ENCODE measurements around the gene MRPL36. TPM values are rescaled to one million over a fixed set of nuclear protein-coding genes. Genes with fewer than 3 reads are reported as not detected.

Gene MRPL36
- total and polyA plus RNA-seq, 3 experiments from 2014 or later, result 80.1 to 97.3 (median 95.4) TPM

DNA sequence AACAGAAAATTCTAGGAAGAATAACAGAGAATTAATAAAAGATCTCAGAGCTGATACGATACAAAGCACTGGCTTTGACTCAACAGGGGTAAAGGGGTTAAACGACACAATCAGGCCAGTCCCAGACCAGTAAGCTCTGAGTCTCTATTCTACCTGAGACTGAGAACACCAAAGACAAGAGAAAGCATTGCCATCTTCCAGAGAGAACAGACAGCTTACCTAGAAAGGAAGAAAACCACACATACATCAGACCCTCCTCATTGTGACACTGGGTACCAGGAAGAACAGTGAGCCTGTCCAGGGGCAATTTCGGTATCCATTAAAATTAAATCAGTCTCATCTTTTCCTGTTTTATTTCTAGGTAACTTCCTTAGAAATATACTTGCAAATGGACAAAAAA is 41.1 kb downstream of the MRPL36 start:
- Histone ChIP-seq H3K36me3 (ENCODE audit: insufficient read depth, low read length) (no peaks in the 10 kb centered on the region), H3K27ac (ENCODE audit: low read depth, low read length) (no peak overlapping the region), H3K27me3 (ENCODE audit: insufficient read depth, low read length, poor library complexity, severe bottlenecking) (no peaks in the 10 kb centered on the region), H3K4me1 (ENCODE audit: insufficient read depth, low read length) (no peaks in the 10 kb centered on the region), H3K9me3 (ENCODE audit: low read length) (no peaks in the 10 kb centered on the region), H3K4me3 (ENCODE audit: low read length) (no peak overlapping the region)
- ChIA-PET POLR2A (no interaction called here), CTCF (no interaction called here)
- DNase-seq, result no peak
- Mint-ChIP-seq H3K4me3 (no peak overlapping the region), H3K27ac (no peak overlapping the region), H3K4me1 (no peaks in the 10 kb centered on the region), H3K36me3 (no peaks in the 10 kb centered on the region), H3K27me3 (peaks cover 13 to 22% of the 10 kb centered on the region in 2 donors), H3K9me3 (peaks cover 7 to 10% (median 8%) of the 10 kb centered on the region in 5 donors)

DNA sequence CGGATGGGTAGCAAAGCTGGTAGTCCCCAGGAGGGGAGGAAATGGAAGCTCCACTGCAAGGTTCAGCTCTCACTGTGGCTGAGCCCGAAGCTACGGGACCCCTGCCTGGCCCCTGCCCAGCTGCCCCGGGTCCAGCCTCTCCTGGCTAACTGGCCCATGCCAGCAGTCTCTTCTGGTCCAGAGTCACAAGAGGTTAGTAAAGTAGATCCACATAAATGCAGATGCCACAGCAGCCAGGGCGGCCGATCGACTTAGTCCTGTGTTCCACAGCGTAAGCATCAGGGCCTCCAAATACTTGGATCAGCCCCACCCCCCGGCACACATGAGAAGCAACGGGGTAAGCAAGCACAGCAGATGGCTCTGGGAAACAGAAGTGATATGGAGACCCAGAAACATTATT is 42.1 kb downstream of the MRPL36 start:
- Histone ChIP-seq H3K4me3 (ENCODE audit: low read length) (no peak overlapping the region), H3K36me3 (ENCODE audit: insufficient read depth, low read length) (no peaks in the 10 kb centered on the region), H3K27ac (ENCODE audit: low read depth, low read length) (no peak overlapping the region), H3K4me1 (ENCODE audit: insufficient read depth, low read length) (no peaks in the 10 kb centered on the region), H3K9me3 (ENCODE audit: low read length) (no peaks in the 10 kb centered on the region), H3K27me3 (ENCODE audit: insufficient read depth, low read length, poor library complexity, severe bottlenecking) (no peaks in the 10 kb centered on the region)
- ChIA-PET POLR2A (no interaction called here), CTCF (no interaction called here)
- H3K4me1 Mint-ChIP-seq, result no peaks in the 10 kb centered on the region
- peaks cover 7 to 10% (median 8%) of the 10 kb centered on the region in 5 donors for H3K9me3 Mint-ChIP-seq
- DNase-seq, result no peak
- H3K36me3 Mint-ChIP-seq, result no peaks in the 10 kb centered on the region
- peaks cover 10 to 16% of the 10 kb centered on the region in 2 donors for H3K27me3 Mint-ChIP-seq
- H3K27ac Mint-ChIP-seq, result no peak overlapping the region
- no peak overlapping the region for H3K4me3 Mint-ChIP-seq

DNA sequence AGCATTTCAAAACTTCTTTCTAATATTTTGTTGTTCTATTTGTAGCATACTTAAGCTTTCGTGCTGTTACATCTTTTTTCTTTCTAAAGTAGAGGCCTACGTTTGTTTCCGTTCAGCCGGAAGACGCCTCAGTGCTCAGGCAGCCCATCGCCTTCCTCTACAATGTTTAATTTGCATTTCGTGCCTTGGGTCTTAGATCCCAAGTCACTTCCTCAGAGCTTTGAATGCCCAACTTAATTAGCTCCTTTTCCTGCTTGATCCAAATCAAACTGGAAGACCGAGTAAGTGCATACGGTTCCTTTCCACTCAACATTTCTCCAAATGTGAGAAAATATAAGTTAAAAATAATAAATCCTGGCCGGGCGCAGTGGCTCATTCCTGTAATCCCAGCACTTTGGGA is 43.2 kb downstream of the MRPL36 start:
- Mint-ChIP-seq H3K27me3 (peaks cover 10 to 18% of the 10 kb centered on the region in 2 donors), H3K4me1 (no peaks in the 10 kb centered on the region), H3K36me3 (no peaks in the 10 kb centered on the region), H3K27ac (no peak overlapping the region), H3K4me3 (no peak overlapping the region), H3K9me3 (peaks cover 7 to 10% (median 8%) of the 10 kb centered on the region in 5 donors)
- Histone ChIP-seq H3K9me3 (ENCODE audit: low read length) (no peaks in the 10 kb centered on the region), H3K27me3 (ENCODE audit: insufficient read depth, low read length, poor library complexity, severe bottlenecking) (no peaks in the 10 kb centered on the region), H3K27ac (ENCODE audit: low read depth, low read length) (no peak overlapping the region), H3K4me1 (ENCODE audit: insufficient read depth, low read length) (no peaks in the 10 kb centered on the region), H3K36me3 (ENCODE audit: insufficient read depth, low read length) (no peaks in the 10 kb centered on the region), H3K4me3 (ENCODE audit: low read length) (no peak overlapping the region)
- no peak for DNase-seq
- ChIA-PET CTCF (no interaction called here), POLR2A (no interaction called here)

DNA sequence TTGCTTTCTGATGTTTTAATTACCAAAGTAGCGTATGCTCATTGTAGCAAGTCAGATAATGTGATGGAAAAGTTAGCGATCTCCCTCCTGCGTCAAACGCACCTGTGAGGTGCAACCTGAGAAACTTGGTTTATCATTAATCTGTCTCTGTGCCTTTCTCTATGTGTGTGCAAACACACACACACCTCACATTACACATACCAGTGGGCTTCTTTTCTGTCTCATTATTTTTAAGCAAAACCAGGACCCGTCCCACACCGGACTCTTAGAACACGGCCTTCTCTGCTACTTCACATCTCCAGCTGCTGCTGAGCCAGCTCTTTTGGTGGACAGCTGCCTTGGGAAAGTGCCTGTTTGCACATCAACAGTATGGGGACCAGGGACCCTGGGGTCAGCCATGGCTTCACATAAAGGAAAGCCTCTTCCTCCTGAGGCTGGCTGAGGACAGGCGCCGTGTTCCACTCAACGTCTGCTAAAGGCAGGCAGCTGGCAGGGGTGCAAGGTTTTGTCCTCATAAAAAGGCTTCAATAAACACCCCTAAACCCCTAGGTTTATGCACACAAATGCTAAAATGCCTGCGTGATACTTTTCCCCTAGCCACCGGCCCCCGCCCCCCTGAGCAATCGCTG is 44.2 kb downstream of the MRPL36 start:
- DNase-seq, result no peak
- Histone ChIP-seq H3K4me1 (ENCODE audit: insufficient read depth, low read length) (no peaks in the 10 kb centered on the region), H3K9me3 (ENCODE audit: low read length) (no peaks in the 10 kb centered on the region), H3K27me3 (ENCODE audit: insufficient read depth, low read length, poor library complexity, severe bottlenecking) (no peaks in the 10 kb centered on the region), H3K36me3 (ENCODE audit: insufficient read depth, low read length) (no peaks in the 10 kb centered on the region), H3K4me3 (ENCODE audit: low read length) (no peak overlapping the region), H3K27ac (ENCODE audit: low read depth, low read length) (no peak overlapping the region)
- peaks cover 7 to 10% (median 8%) of the 10 kb centered on the region in 5 donors for H3K9me3 Mint-ChIP-seq
- ChIA-PET CTCF (interaction anchor here (0.7 kb wide), 1 partner anchor 9 kb away, joined by 3 read pairs; no protein-coding TSS in a partner anchor), POLR2A (no interaction called here)
- H3K27ac Mint-ChIP-seq, result no peak overlapping the region
- no peaks in the 10 kb centered on the region for H3K4me1 Mint-ChIP-seq
- peaks cover 11 to 18% of the 10 kb centered on the region in 2 donors for H3K27me3 Mint-ChIP-seq
- no peaks in the 10 kb centered on the region for H3K36me3 Mint-ChIP-seq
- peak overlapping the region in 1 of 7 donors; percentile 72 for H3K4me3 Mint-ChIP-seq

DNA sequence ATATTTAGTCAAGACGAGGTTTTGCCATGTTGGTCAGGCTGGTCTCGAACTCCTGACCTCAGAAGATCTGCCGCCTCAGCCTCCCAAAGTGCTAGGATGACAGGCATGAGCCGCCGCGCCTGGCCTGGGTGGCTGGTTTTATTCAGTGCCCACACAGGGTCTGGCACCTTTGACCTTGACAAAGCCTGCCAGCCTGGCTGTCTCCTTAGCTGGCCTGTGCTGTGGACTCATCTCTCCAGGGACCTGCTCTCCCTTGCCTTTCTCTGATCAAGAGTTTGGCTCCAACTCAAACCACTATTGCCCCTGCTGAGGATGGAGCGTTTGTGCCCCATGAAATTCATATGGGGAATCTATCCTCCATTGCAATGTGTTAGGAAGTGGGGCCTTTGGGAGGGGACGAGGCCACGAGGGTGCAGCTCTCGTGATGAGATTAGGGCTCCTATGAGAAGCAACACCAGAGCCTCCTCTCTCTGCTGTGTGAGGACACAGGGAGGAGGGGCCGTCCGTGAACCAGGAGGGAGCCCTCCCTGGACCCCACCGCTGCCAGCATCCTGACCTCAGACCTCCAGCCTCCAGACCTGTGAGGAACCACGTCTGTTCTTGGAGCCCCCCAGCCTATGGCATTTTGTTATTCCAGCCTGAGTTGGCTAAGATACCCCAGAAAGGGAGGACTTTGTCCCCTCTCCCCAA is 45.0 kb downstream of the MRPL36 start:
- ChIA-PET CTCF (interaction anchor here (0.7 kb wide), 1 partner anchor 10 kb away, joined by 3 read pairs; no protein-coding TSS in a partner anchor), POLR2A (no interaction called here)
- Mint-ChIP-seq H3K4me1 (no peaks in the 10 kb centered on the region), H3K4me3 (no peak overlapping the region), H3K27ac (peak overlapping the region in 1 of 8 donors; percentile 37), H3K36me3 (no peaks in the 10 kb centered on the region), H3K27me3 (peaks cover 11 to 22% of the 10 kb centered on the region in 2 donors), H3K9me3 (peaks cover 7 to 10% (median 8%) of the 10 kb centered on the region in 5 donors)
- H3K4me3 ChIP-seq (ENCODE audit: low read length), result no peak overlapping the region
- no peaks in the 10 kb centered on the region for H3K9me3 ChIP-seq (ENCODE audit: low read length)
- no peak overlapping the region for H3K27ac ChIP-seq (ENCODE audit: low read depth, low read length)
- H3K27me3 ChIP-seq (ENCODE audit: insufficient read depth, low read length, poor library complexity, severe bottlenecking), result no peaks in the 10 kb centered on the region
- no peaks in the 10 kb centered on the region for H3K4me1 ChIP-seq (ENCODE audit: insufficient read depth, low read length)
- H3K36me3 ChIP-seq (ENCODE audit: insufficient read depth, low read length), result no peaks in the 10 kb centered on the region
- no peak for DNase-seq

DNA sequence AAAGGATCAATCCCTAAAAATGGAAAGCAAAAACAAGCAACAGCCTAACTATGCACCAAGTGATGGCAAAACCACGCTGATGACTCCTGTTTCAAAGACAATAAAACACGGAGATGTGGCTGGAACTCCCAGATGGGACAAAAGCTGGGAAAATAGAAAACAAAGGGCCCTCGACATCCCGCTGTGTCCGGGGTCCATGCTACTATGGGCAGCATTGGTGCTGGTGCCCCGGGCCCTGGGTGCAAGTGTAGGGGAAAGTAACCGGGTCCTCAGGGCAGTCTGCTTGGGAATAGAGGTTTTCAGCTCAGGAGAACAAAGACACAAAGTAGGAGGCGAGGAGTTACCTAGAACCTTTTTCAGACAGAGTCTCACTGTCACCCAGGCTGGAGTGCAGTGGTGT is 46.1 kb downstream of the MRPL36 start:
- H3K27ac Mint-ChIP-seq, result no peak overlapping the region
- Histone ChIP-seq H3K4me3 (ENCODE audit: low read length) (no peak overlapping the region), H3K27ac (ENCODE audit: low read depth, low read length) (no peak overlapping the region), H3K4me1 (ENCODE audit: insufficient read depth, low read length) (no peaks in the 10 kb centered on the region), H3K27me3 (ENCODE audit: insufficient read depth, low read length, poor library complexity, severe bottlenecking) (no peaks in the 10 kb centered on the region), H3K9me3 (ENCODE audit: low read length) (no peaks in the 10 kb centered on the region), H3K36me3 (ENCODE audit: insufficient read depth, low read length) (no peaks in the 10 kb centered on the region)
- ChIA-PET CTCF (no interaction called here), POLR2A (no interaction called here)
- H3K36me3 Mint-ChIP-seq, result no peaks in the 10 kb centered on the region
- peaks cover 2 to 20% of the 10 kb centered on the region in 2 donors for H3K27me3 Mint-ChIP-seq
- no peaks in the 10 kb centered on the region for H3K4me1 Mint-ChIP-seq
- no peak for DNase-seq
- H3K9me3 Mint-ChIP-seq, result peaks cover 3 to 6% (median 4%) of the 10 kb centered on the region in 5 donors
- H3K4me3 Mint-ChIP-seq, result no peak overlapping the region

DNA sequence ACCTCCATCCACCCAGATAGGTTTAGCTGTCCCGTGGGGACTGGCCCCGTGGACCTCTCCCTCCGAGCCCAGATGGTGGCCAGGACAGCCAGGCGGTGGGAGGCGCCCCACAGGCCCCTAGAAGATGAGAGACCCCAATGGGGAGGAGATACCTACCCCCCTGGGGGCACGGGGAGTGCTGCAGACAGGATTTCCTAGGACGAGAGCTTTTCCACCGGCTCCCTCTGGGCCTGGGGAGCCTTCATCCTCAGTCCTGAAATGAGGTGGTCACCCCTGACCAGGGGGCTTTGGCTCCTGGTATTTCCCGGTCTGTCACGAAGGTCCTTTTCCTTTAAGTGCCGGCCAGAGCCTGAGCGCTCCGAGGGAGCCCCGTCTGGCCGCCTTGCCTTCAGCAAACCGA is 46.8 kb downstream of the MRPL36 start:
- H3K27me3 Mint-ChIP-seq, result peaks cover 2 to 21% of the 10 kb centered on the region in 2 donors
- Histone ChIP-seq H3K4me3 (ENCODE audit: low read length) (no peak overlapping the region), H3K4me1 (ENCODE audit: insufficient read depth, low read length) (no peaks in the 10 kb centered on the region), H3K27ac (ENCODE audit: low read depth, low read length) (no peak overlapping the region), H3K27me3 (ENCODE audit: insufficient read depth, low read length, poor library complexity, severe bottlenecking) (no peaks in the 10 kb centered on the region), H3K9me3 (ENCODE audit: low read length) (no peaks in the 10 kb centered on the region), H3K36me3 (ENCODE audit: insufficient read depth, low read length) (no peaks in the 10 kb centered on the region)
- H3K4me1 Mint-ChIP-seq, result no peaks in the 10 kb centered on the region
- DNase-seq, result no peak
- no peaks in the 10 kb centered on the region for H3K36me3 Mint-ChIP-seq
- H3K4me3 Mint-ChIP-seq, result no peak overlapping the region
- CTCF ChIA-PET, result no interaction called here
- no peak overlapping the region for H3K27ac Mint-ChIP-seq
- no peaks in the 10 kb centered on the region for H3K9me3 Mint-ChIP-seq
- POLR2A ChIA-PET, result no interaction called here

DNA sequence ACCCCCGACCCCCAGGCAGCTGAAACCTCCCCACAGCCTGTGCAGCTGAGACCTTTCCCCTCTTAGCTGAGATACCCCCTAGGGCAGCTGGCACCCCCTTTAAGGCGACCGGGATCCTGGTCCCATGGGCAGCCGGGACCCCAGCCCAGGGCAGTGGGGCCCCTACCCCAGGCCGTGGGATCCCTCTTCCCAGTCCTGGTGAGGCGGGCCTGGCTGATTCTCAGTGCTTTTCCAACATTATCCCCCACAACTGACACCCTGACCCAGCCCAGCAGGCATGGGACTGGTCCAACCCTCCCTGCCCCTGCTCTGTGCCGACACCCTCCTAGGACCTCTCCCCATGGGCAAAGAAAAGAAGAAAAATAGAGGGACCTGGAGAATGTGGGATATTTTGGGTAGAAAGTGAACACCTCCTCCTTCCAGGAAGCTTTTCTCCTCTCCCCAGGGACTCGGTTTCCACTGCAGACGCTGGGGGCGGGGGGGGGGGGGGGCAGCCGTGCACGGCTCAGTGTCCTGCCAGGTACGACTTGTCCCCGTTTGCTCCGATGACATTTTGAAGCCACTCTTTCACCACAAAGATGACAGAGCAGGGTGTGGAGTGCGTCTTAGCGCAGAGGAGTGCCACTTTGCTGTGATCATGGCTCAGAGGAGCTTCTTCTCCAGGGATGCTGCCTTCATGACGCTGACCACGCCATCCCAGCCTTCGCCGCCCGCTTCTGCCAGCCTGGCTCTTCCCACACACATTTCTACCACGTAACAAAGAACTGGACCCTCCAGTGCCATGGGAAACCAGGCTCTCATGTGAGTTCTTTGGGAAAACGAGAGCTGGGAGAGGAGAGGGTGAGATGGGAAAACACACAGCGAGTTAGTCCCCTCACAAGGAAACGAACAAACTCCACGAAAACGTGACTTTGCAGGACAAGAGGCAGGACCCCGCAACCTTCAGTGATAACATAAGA is 47.5 kb downstream of the MRPL36 start:
- H3K27me3 ChIP-seq (ENCODE audit: insufficient read depth, low read length, poor library complexity, severe bottlenecking), result no peaks in the 10 kb centered on the region
- H3K4me1 Mint-ChIP-seq, result no peaks in the 10 kb centered on the region
- H3K9me3 Mint-ChIP-seq, result no peaks in the 10 kb centered on the region
- H3K9me3 ChIP-seq (ENCODE audit: low read length), result no peaks in the 10 kb centered on the region
- H3K4me3 ChIP-seq (ENCODE audit: low read length), result no peak overlapping the region
- no peak overlapping the region for H3K27ac Mint-ChIP-seq
- peaks cover 2 to 22% of the 10 kb centered on the region in 2 donors for H3K27me3 Mint-ChIP-seq
- no peak overlapping the region for H3K27ac ChIP-seq (ENCODE audit: low read depth, low read length)
- ChIA-PET POLR2A (no interaction called here), CTCF (no interaction called here)
- no peak for DNase-seq
- no peaks in the 10 kb centered on the region for H3K36me3 ChIP-seq (ENCODE audit: insufficient read depth, low read length)
- no peak overlapping the region for H3K4me3 Mint-ChIP-seq
- H3K36me3 Mint-ChIP-seq, result no peaks in the 10 kb centered on the region
- H3K4me1 ChIP-seq (ENCODE audit: insufficient read depth, low read length), result no peaks in the 10 kb centered on the region

Measured in CD8-positive, alpha-beta memory T cell (primary cell).